HepG2 (cell line): ENCODE data around the gene TRMT112. TPM values are rescaled to one million over a fixed set of nuclear protein-coding genes. Genes with fewer than 3 reads are reported as not detected.

Experiments used
- AGO2 ChIP-seq: fragments of 200-400 bp; formaldehyde crosslinking; optimal IDR thresholded peaks from 2 replicates; pipeline ENCODE3; 2017; ENCODE audit warnings: mild to moderate bottlenecking, low read depth, low read length, moderate library complexity
- ATF1 ChIP-seq: IDR thresholded peaks from 2 replicates; pipeline ENCODE4 v1.6.1; 2016; ENCODE audit warnings: mild to moderate bottlenecking, control low read depth
- DMAP1 ChIP-seq: IDR thresholded peaks from 2 replicates; pipeline ENCODE4 v1.6.1; 2016
- GATAD2A ChIP-seq: IDR thresholded peaks from 2 replicates; pipeline ENCODE4 v1.6.1; 2016
- HCFC1 ChIP-seq: fragments of 150-350 bp; IDR thresholded peaks from 2 replicates; pipeline ENCODE4 v1.6.1; 2014; ENCODE audit warnings: low read depth, low read length
- IKZF1 ChIP-seq: fragments of 450-650 bp; IDR thresholded peaks from 2 replicates; pipeline ENCODE4 v1.7.1; 2016
- KDM4B ChIP-seq: sonication (generic); formaldehyde crosslinking; IDR thresholded peaks from 2 replicates; pipeline ENCODE4 v1.4.0; 2020; ENCODE audit warnings: missing genetic modification reagents
- MAFK ChIP-seq, 2 experiments: IDR thresholded peaks in 1 of 2; conservative IDR thresholded peaks in 1 of 2; 2 replicates each; pipeline ENCODE4 v1.6.1; 2011; ENCODE audit warnings: improper control_type of control experiment in 2 of 2, low read length in 2 of 2
- SIN3A ChIP-seq: IDR thresholded peaks from 2 replicates; pipeline ENCODE4 v1.6.1; 2011; ENCODE audit warnings: low read depth, mild to moderate bottlenecking, control low read depth, low read length, borderline replicate concordance
- SP2 ChIP-seq: sonication (generic); formaldehyde crosslinking; IDR thresholded peaks from 2 replicates; pipeline ENCODE4 v1.5.1; 2020; ENCODE audit warnings: mild to moderate bottlenecking, missing genetic modification reagents
- TAF1 ChIP-seq: sonication (generic); formaldehyde crosslinking; IDR thresholded peaks from 2 replicates; pipeline ENCODE4 v1.4.0; 2020; ENCODE audit warnings: missing genetic modification reagents
- ZBTB3 ChIP-seq: sonication (generic); formaldehyde crosslinking; IDR thresholded peaks from 2 replicates; pipeline ENCODE4 v1.4.0; 2020; ENCODE audit warnings: low read depth, mild to moderate bottlenecking, moderate library complexity, missing genetic modification reagents, borderline replicate concordance
- ZKSCAN1 ChIP-seq: fragments of 150-350 bp; IDR thresholded peaks from 2 replicates; pipeline ENCODE4 v1.6.1; 2014; ENCODE audit warnings: low read length
- ZNF331 ChIP-seq: sonication (generic); formaldehyde crosslinking; IDR thresholded peaks from 2 replicates; pipeline ENCODE4 v1.4.0; 2020; ENCODE audit warnings: missing genetic modification reagents
- ZNF468 ChIP-seq: sonication (generic); formaldehyde crosslinking; IDR thresholded peaks from 2 replicates; pipeline ENCODE4 v1.8.0; 2022; ENCODE audit warnings: mild to moderate bottlenecking, moderate library complexity, missing genetic modification reagents
- ZNF713 ChIP-seq: sonication (generic); formaldehyde crosslinking; IDR thresholded peaks from 2 replicates; pipeline ENCODE4 v1.4.0; 2020; ENCODE audit warnings: mild to moderate bottlenecking, missing genetic modification reagents
- ZNF747 ChIP-seq: sonication (generic); formaldehyde crosslinking; IDR thresholded peaks from 2 replicates; pipeline ENCODE4 v1.8.1; 2023; ENCODE audit warnings: missing genetic modification reagents, mild to moderate bottlenecking, borderline replicate concordance
- ZNF792 ChIP-seq: IDR thresholded peaks from 2 replicates; pipeline ENCODE4 v1.6.1; 2016
- polyA plus RNA-seq, 8 experiments: library from polyadenylated mRNA; depleted of rRNA in 3 of 8; stranded (reverse) in 7 of 8; unstranded in 1 of 8; fragments of >200 nt; fragmentation: Illumina TruSeq in 4 of 8; extraction: Trizol in 4 of 8; gene quantifications; 2 replicates each; pipeline versions ENCODE4 v1.2.1 to v1.2.3, GENCODE V29; 2011 to 2016; ENCODE audit warnings: low read depth in 4 of 8, missing spikeins in 1 of 8, mixed read lengths in 1 of 8; ENCODE audit not compliant: insufficient read depth in 1 of 8
- total RNA-seq, 5 experiments: library from RNA; depleted of rRNA; stranded (reverse); fragments of >200 nt; fragmentation: Illumina TruSeq; extraction: Trizol; gene quantifications; 2 replicates each; pipeline ENCODE4 v1.2.3, GENCODE V29; 2016; ENCODE audit warnings: low read depth in 1 of 5
- TF ChIP-seq, protein P1 (sequence below): sonication (generic); formaldehyde crosslinking; IDR thresholded peaks from 2 replicates; pipeline ENCODE4 v1.4.0; 2020; ENCODE audit warnings: missing genetic modification reagents, borderline replicate concordance
- TF ChIP-seq, protein P2 (sequence below): sonication (generic); formaldehyde crosslinking; IDR thresholded peaks from 2 replicates; pipeline ENCODE4 v1.4.0; 2020; ENCODE audit warnings: low read depth, missing genetic modification reagents
- TF ChIP-seq, protein P3 (sequence below): IDR thresholded peaks from 2 replicates; pipeline ENCODE4 v1.6.1; 2016; ENCODE audit warnings: low read depth, borderline replicate concordance
- TF ChIP-seq, protein P4 (sequence below): sonication (generic); formaldehyde crosslinking; IDR thresholded peaks from 2 replicates; pipeline ENCODE4 v1.8.1; 2023; ENCODE audit warnings: missing genetic modification reagents, inconsistent platforms, borderline replicate concordance

TRMT112 gene
- total and polyA plus RNA-seq, 2 of the 13 experiments (the other 11 are each of a cell fraction or from before 2014, with no cell fraction given), result 186 to 409 TPM

DNA sequence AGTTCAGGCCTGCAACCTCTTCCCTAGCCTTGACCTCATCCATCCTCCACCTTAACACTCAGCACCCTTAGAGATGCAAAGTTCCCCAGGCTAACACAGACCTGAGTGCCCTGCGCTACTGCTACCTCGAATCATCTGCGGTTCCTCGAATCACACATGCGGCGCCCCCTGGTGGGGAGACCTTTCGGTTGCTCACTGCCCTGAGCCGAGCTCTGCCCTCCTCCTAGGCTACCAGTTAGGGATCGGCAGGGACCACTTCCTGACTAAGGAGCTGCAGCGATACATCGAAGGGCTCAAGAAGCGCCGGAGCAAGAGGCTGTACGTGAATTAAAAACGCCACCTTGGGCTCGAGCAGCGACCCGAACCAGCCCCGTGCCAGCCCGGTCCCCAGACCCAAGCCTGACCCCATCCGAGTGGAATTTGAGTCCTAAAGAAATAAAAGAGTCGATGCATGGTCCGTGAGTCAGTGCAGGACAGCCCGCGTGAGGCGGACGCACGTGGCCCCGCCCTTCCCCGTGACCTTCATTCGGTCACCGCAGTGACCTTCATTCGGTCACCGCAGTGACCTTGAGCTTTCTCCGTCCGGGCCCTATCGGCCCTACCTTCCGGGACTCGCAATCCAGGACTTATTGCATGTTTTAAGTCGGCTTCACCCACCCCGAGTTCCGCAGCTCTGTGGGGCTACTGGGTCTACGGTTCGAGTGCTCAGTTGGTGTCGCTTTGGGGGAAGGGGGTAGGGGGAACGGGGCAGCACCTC is 12.9 kb downstream of the TRMT112 start (continued):
- TF ChIP-seq MAFK (conservative IDR thresholded peaks at IDR 0.05 in 1 of 2, IDR thresholded peaks at IDR 0.05 in 1 of 2; ENCODE audit: low read length in 2 of 2) (no peak), ZNF331 (CRISPR knock-in tag) (no peak), ZBTB3 (CRISPR knock-in tag) (no peak), IKZF1 (no peak), SIN3A (peak; percentile 73; the same call in 1 of the 2 replicates), ZNF792 (0 out of 2 replicates have a peak, but pooled peaks have one; percentile 15), ATF1 (CRISPR knock-in tag) (no peak), ZNF747 (CRISPR knock-in tag) (no peak), ZNF468 (CRISPR knock-in tag) (no peak), HCFC1 (no peak), DMAP1 (peak; percentile 91), ZKSCAN1 (no peak), GATAD2A (CRISPR knock-in tag) (peak; percentile 38; the same call in 1 of the 2 replicates), TAF1 (CRISPR knock-in tag) (no peak; the same call in 1 of the 2 replicates), KDM4B (no peak; the same call in 1 of the 2 replicates), SP2 (CRISPR knock-in tag) (no peak), AGO2 (peak; percentile 92), ZNF713 (CRISPR knock-in tag) (no peak)
- TF ChIP-seq, protein P1, sequence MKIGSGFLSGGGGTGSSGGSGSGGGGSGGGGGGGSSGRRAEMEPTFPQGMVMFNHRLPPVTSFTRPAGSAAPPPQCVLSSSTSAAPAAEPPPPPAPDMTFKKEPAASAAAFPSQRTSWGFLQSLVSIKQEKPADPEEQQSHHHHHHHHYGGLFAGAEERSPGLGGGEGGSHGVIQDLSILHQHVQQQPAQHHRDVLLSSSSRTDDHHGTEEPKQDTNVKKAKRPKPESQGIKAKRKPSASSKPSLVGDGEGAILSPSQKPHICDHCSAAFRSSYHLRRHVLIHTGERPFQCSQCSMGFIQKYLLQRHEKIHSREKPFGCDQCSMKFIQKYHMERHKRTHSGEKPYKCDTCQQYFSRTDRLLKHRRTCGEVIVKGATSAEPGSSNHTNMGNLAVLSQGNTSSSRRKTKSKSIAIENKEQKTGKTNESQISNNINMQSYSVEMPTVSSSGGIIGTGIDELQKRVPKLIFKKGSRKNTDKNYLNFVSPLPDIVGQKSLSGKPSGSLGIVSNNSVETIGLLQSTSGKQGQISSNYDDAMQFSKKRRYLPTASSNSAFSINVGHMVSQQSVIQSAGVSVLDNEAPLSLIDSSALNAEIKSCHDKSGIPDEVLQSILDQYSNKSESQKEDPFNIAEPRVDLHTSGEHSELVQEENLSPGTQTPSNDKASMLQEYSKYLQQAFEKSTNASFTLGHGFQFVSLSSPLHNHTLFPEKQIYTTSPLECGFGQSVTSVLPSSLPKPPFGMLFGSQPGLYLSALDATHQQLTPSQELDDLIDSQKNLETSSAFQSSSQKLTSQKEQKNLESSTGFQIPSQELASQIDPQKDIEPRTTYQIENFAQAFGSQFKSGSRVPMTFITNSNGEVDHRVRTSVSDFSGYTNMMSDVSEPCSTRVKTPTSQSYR (CRISPR knock-in tag), result peak; percentile 9
- TF ChIP-seq, protein P2, sequence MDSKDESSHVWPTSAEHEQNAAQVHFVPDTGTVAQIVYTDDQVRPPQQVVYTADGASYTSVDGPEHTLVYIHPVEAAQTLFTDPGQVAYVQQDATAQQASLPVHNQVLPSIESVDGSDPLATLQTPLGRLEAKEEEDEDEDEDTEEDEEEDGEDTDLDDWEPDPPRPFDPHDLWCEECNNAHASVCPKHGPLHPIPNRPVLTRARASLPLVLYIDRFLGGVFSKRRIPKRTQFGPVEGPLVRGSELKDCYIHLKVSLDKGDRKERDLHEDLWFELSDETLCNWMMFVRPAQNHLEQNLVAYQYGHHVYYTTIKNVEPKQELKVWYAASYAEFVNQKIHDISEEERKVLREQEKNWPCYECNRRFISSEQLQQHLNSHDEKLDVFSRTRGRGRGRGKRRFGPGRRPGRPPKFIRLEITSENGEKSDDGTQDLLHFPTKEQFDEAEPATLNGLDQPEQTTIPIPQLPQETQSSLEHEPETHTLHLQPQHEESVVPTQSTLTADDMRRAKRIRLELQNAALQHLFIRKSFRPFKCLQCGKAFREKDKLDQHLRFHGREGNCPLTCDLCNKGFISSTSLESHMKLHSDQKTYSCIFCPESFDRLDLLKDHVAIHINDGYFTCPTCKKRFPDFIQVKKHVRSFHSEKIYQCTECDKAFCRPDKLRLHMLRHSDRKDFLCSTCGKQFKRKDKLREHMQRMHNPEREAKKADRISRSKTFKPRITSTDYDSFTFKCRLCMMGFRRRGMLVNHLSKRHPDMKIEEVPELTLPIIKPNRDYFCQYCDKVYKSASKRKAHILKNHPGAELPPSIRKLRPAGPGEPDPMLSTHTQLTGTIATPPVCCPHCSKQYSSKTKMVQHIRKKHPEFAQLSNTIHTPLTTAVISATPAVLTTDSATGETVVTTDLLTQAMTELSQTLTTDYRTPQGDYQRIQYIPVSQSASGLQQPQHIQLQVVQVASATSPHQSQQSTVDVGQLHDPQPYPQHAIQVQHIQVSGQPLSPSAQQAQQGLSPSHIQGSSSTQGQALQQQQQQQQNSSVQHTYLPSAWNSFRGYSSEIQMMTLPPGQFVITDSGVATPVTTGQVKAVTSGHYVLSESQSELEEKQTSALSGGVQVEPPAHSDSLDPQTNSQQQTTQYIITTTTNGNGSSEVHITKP (CRISPR knock-in tag), result no peak
- TF ChIP-seq, protein P3, sequence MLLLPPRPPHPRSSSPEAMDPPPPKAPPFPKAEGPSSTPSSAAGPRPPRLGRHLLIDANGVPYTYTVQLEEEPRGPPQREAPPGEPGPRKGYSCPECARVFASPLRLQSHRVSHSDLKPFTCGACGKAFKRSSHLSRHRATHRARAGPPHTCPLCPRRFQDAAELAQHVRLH (CRISPR knock-in tag), result peak; percentile 55; the same call in 1 of the 2 replicates
- TF ChIP-seq, protein P4, sequence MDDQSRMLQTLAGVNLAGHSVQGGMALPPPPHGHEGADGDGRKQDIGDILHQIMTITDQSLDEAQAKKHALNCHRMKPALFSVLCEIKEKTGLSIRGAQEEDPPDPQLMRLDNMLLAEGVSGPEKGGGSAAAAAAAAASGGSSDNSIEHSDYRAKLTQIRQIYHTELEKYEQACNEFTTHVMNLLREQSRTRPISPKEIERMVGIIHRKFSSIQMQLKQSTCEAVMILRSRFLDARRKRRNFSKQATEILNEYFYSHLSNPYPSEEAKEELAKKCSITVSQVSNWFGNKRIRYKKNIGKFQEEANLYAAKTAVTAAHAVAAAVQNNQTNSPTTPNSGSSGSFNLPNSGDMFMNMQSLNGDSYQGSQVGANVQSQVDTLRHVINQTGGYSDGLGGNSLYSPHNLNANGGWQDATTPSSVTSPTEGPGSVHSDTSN (CRISPR knock-in tag), result no peak
